ENCODE data around the gene CCDC30. TPM values are rescaled to one million over a fixed set of nuclear protein-coding genes. Genes with fewer than 3 reads are reported as not detected.
"Not testable (repeated sequence)": the region's sequence is repeated elsewhere in the genome, so short reads cannot be mapped to it uniquely, and the experiment has no call there.

Gene CCDC30
- total RNA-seq, 4 donors from 2014 or later = 0.75 to 3.7 (median 1.7) TPM

DNA sequence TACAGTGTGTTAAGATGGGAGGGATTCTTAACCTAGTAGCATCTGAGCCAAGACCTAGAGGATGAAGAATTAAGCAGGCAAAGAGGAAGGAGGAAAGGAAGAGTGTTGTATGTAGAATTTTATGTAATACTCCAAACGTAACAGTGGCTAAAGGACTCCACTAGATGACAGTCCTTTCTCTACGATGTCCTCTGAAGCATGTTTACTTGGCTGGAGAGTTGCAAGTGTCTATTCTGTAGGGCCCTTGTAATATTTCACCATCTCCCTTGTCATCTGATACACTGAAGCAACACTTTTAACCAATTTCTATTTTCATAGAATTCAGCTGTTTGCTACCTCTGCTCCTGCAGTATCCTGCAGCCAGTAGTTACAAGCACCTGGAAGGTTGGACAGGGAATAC, 217.0 kb downstream of the CCDC30 start:
- Histone ChIP-seq H3K27ac (no peak overlapping the region), H3K4me3 (no peak overlapping the region), H3K36me3 (peaks cover 0 to 6% (median 0%) of the 10 kb centered on the region in 4 donors), H3K27me3 (no peaks in the 10 kb centered on the region), H3K9me3 (no peaks in the 10 kb centered on the region), H3K4me1 (peaks cover 20 to 29% (median 26%) of the 10 kb centered on the region in 4 donors)
- intact Hi-C loops (cut with DNase I; ENCODE audit: low total_unique reads) = no loop called here
- DNase-seq = no peak
- TF ChIP-seq EP300 (IDR thresholded peaks at IDR 0.05; ENCODE audit: low read depth) (no peak), CTCF (IDR thresholded peaks at IDR 0.05) (no peak), POLR2A (IDR thresholded peaks at IDR 0.05) (no peak), POLR2AphosphoS5 (IDR thresholded peaks at IDR 0.05) (no peak)
- 80 to 85% methylated on average over 2 of the region's 2 CpGs for WGBS, 2 donors (ENCODE audit: low coverage in 1 of 2)
- in situ Hi-C loops (cut with MboI; ENCODE audit: low pct_ligation_motif_present in 1 of 4, low pct_unique_long_range_greater_than_20kb in 1 of 4, low sequenced_read_pairs in 3 of 4) = no loop called here

GRCh38 chr1:42680921-42681683, 218.0 kb downstream of the CCDC30 start:
- Histone ChIP-seq H3K27ac (peak overlapping the region; percentile 96 to 98 (median 98)), H3K4me1 (peaks cover 30 to 40% (median 36%) of the 10 kb centered on the region in 4 donors), H3K36me3 (no peaks in the 10 kb centered on the region), H3K9me3 (no peaks in the 10 kb centered on the region), H3K4me3 (peak overlapping the region; percentile 53 to 96 (median 89)), H3K27me3 (no peaks in the 10 kb centered on the region)
- TF ChIP-seq CTCF (IDR thresholded peaks at IDR 0.05) (peak in 1 of 5 experiments; percentile 7), EP300 (IDR thresholded peaks at IDR 0.05; ENCODE audit: low read depth) (no peak)
- no peak for DNase-seq
- in situ Hi-C loops (cut with MboI; ENCODE audit: low pct_ligation_motif_present in 1 of 4, low pct_unique_long_range_greater_than_20kb in 1 of 4, low sequenced_read_pairs in 3 of 4) = no loop called here
- intact Hi-C loops (cut with DNase I; ENCODE audit: low total_unique reads) = no loop called here
- WGBS, 2 donors (ENCODE audit: low coverage in 1 of 2) = 7 to 9% methylated on average over 13 to 18 of the region's 18 CpGs

- Histone ChIP-seq H3K27ac (peak within 1 kb of the TSS; percentile 96 to 98 (median 98)), H3K4me3 (peak within 1 kb of the TSS; percentile 82 to 96 (median 89)), H3K9me3 (no peaks in the 10 kb centered on the region), H3K27me3 (no peaks in the 10 kb centered on the region), H3K4me1 (peaks cover 36 to 48% (median 44%) of the 10 kb centered on the region in 4 donors), H3K36me3 (no peaks in the 10 kb centered on the region)
- in situ Hi-C loops (cut with MboI; ENCODE audit: low pct_ligation_motif_present in 1 of 4, low pct_unique_long_range_greater_than_20kb in 1 of 4, low sequenced_read_pairs in 3 of 4) = no loop called here
- intact Hi-C loops (cut with DNase I; ENCODE audit: low total_unique reads) = no loop called here
- TF ChIP-seq CTCF (IDR thresholded peaks at IDR 0.05) (no peak), POLR2A (IDR thresholded peaks at IDR 0.05) (peak; percentile 93), POLR2AphosphoS5 (IDR thresholded peaks at IDR 0.05) (peak; percentile 88 to 95 (median 88)), EP300 (IDR thresholded peaks at IDR 0.05; ENCODE audit: low read depth) (no peak)
- peak; percentile 97 for DNase-seq
- 1% methylated on average over 54 of the region's 54 CpGs; no CpG with 5 or more reads in 1 of the 2 donors for WGBS, 2 donors (ENCODE audit: low coverage in 1 of 2)
Measured at GRCh38 chr1:42681741-42682483, 218.8 kb downstream of the CCDC30 start, which contains the start of gene YBX1. TSS of gene YBX1 (plus strand) at chr1:42682418. CDS start at chr1:42682566, 148 bp downstream.

GRCh38 chr1:42682484-42682738, 219.3 kb downstream of the CCDC30 start:
- H3K27me3 ChIP-seq; intact Hi-C loops (cut with DNase I; ENCODE audit: low total_unique reads); H3K9me3 ChIP-seq; DNase-seq; in situ Hi-C loops (cut with MboI; ENCODE audit: low pct_ligation_motif_present in 1 of 4, low pct_unique_long_range_greater_than_20kb in 1 of 4, low sequenced_read_pairs in 3 of 4); H3K36me3 ChIP-seq: not testable (repeated sequence)
- Histone ChIP-seq H3K4me3 (peak overlapping the region; percentile 82 to 96 (median 89)), H3K27ac (peak overlapping the region; percentile 96 to 98 (median 98)), H3K4me1 (peaks cover 38 to 53% (median 49%) of the 10 kb centered on the region in 4 donors)
- WGBS, 2 donors (ENCODE audit: low coverage in 1 of 2) = 0% methylated on average over 3 of the region's 33 CpGs; no CpG with 5 or more reads in 1 of the 2 donors

Data from transverse colon (tissue), 4 donors.